ENCODE measurements around the gene NLRX1.
"Not testable (repeated sequence)": the region's sequence is repeated elsewhere in the genome, so short reads cannot be mapped to it uniquely, and the experiment has no call there.

The NLRX1 gene

GRCh38 chr11:119222891-119223290 lies 54.4 kb downstream of the NLRX1 start:
- TF ChIP-seq, protein P1, sequence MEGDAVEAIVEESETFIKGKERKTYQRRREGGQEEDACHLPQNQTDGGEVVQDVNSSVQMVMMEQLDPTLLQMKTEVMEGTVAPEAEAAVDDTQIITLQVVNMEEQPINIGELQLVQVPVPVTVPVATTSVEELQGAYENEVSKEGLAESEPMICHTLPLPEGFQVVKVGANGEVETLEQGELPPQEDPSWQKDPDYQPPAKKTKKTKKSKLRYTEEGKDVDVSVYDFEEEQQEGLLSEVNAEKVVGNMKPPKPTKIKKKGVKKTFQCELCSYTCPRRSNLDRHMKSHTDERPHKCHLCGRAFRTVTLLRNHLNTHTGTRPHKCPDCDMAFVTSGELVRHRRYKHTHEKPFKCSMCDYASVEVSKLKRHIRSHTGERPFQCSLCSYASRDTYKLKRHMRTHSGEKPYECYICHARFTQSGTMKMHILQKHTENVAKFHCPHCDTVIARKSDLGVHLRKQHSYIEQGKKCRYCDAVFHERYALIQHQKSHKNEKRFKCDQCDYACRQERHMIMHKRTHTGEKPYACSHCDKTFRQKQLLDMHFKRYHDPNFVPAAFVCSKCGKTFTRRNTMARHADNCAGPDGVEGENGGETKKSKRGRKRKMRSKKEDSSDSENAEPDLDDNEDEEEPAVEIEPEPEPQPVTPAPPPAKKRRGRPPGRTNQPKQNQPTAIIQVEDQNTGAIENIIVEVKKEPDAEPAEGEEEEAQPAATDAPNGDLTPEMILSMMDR (IDR thresholded peaks at IDR 0.05; ENCODE audit: control insufficient read depth, insufficient read depth, low read depth, low read length, missing control alignments), result no peak
- no peak for DNase-seq (ENCODE audit: low read depth)
- H3K4me3 ChIP-seq (ENCODE audit: control insufficient read depth, low read depth, low read length), result no peak overlapping the region

GRCh38 chr11:119223856-119224255 lies 55.3 kb downstream of the NLRX1 start:
- no peak for DNase-seq (ENCODE audit: low read depth)
- TF ChIP-seq, protein P1 (IDR thresholded peaks at IDR 0.05; ENCODE audit: control insufficient read depth, insufficient read depth, low read depth, low read length, missing control alignments), result no peak
- H3K4me3 ChIP-seq (ENCODE audit: control insufficient read depth, low read depth, low read length), result no peak overlapping the region

DNA sequence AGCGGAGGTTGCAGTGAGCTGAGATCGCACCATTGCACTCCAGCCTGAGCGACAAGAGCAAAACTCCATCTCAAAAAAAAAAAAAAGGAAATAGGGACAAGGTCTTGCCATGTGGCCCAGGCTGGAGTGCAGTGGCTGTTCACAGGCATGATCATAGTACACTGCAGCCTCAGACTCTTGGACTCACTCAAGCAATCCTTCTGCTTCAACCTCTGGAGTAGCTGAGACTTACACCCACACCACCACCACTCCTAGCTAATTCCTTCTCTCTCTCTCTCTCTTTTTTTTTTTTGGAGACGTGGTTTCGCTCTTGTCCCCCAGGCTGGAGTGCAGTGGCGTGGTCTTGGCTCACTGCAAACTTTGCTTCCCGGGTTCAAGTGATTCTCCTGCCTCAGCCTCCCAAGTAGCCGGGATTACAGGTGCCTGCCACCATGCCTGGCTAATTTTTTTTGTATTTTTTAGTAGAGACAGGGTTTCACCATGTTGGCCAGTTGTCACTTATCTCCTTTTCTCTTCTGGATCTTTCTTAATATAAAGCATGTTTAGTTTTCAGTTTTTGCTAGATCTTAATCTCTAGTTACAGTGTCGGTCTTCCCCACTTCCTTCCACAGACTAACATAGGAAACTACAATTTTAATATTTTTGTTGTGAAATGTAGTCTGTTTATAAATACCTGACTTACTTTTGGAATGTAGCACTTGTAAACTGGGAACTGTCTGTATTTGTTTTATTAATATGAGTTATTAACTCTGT lies 60.2 kb downstream of the NLRX1 start:
- not testable (repeated sequence) for DNase-seq (ENCODE audit: low read depth); H3K4me3 ChIP-seq (ENCODE audit: control insufficient read depth, low read depth, low read length)

DNA sequence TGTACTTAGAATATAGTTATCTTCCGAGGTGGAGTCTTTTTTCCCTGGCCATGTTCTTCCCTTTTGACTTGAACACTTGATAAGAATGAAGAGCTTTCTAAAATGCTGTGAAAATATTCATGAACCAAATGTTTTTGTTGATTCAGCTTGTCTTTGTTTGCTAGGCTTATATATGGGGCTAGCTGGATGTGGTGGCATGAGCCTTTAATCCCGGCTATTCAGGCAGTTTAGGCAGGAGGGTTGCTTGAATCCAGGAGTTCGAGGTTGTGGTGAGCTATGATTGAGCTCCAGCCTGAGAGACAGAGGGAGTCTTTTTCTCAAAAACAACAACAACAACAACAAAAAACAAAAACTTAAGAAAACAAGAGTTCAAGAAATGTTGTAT lies 60.8 kb downstream of the NLRX1 start:
- DNase-seq (ENCODE audit: low read depth), result no peak
- no peak overlapping the region for H3K4me3 ChIP-seq (ENCODE audit: control insufficient read depth, low read depth, low read length)
- TF ChIP-seq, protein P1 (IDR thresholded peaks at IDR 0.05; ENCODE audit: control insufficient read depth, insufficient read depth, low read depth, low read length, missing control alignments), result no peak

GRCh38 chr11:119229741-119230140 lies 61.2 kb downstream of the NLRX1 start:
- TF ChIP-seq, protein P1 (IDR thresholded peaks at IDR 0.05; ENCODE audit: control insufficient read depth, insufficient read depth, low read depth, low read length, missing control alignments), result no peak
- no peak overlapping the region for H3K4me3 ChIP-seq (ENCODE audit: control insufficient read depth, low read depth, low read length)
- no peak for DNase-seq (ENCODE audit: low read depth)
